ENCODE measurements around the gene PTPRM.
A peak's percentile ranks its signal among the peaks of the same experiment; 100 is the strongest.
"Not testable (repeated sequence)": the region's sequence is repeated elsewhere in the genome, so short reads cannot be mapped to it uniquely, and the experiment has no call there.

Gene PTPRM

DNA sequence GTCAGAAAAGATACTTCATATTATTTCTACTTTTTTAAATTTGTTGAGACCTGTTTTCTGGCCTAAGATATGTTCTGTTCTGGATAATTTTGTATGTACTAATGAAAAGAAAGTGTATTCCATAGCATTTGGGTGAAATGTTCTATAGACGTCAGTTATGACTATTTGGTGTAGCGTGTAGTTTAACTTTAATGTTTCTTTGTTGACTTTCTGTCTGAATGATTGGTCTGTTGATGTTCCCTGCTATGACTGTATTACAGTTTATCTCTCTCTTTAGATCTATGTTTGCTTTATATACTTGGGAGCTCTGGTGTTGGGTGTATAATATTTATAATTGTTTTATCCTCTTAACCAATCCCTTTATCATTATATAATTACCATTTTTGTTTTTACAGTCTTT, 352.4 kb downstream of the PTPRM start:
- DNase-seq: no peak

DNA sequence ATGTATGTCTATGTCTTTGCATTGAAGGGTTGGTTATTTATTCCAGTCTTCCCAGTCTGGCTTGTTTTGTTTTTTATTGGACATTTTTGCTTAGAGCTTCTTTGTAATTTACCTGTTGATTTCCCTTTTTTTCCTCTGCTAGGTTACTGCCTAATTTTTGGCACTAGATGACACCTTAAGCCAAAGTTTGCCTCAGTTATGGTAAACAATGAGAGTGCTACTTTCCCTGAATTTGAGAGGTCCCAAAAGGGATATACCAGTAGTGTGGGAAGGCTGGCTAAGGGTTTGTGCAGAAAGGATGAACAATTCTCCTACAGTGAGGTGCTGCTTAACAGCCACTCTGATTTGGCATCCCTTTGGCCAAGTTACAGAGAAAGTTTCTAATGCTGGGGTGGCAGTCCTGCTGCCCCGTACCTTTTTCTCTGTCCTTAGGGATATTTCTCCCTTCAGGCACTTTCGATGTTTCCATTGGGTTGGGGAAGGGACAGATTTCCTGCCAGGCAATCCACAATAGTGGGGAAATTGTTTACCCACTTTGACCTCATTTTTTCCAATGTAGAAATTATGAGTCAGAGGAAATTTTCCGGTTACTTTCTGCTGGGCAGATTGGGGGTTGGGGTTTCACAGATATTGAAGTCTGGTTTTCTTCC, 354.9 kb downstream of the PTPRM start:
- no peak for DNase-seq

DNA sequence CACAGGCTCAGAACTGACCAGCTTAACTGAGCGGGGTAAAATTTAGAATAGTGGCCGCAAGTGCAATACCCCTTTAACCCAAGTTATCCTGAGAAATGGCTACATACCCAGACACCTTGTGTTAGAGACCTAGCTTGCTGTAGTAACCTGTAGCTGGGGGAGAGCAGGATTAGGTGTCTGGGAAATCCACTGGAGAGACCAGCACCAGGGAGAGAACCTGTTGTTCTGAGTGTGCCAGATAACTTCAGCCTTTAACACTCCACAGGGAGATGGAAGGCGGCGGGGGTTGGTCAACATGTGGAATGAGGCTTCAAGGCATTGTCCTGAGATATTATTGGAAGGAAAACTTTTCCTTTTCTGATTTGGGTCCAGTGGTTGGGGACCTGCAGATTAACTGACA, 356.0 kb downstream of the PTPRM start:
- no peak for DNase-seq

DNA sequence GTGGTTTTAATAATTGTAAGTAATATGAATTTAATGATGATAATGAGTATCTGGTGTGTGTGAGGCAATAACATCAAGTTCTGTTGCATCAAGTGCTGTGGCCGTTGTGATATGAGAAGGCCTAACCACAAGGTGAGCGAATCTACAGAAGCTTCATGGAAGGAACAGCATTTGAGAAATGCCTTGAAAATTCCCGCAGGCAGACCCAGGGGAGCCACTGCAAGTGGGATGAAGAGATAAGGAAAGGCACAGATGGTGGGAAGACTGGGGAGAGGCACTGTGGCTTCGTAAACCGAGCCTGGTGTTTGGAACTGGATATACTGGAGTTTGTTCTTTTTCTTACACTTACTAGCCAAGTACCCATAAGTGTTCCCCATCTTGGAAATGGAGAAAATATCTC, 357.5 kb downstream of the PTPRM start:
- DNase-seq: no peak

DNA sequence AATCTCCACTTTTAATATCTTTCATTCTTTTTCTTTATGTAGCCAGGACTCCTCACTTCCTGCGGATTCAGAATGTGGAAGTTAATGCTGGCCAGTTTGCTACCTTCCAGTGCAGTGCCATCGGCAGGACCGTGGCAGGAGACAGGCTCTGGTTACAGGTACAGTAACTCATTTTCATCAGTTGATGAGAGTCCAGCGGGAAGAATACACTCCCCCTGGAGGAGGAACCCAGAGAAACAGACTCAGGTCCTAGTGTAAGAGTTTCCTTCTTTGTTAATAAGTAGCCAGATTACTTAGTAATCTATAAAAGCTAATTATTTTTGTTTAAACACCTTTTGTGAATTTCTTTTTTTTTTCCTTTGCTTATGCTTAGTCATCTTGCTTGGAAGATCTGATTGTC, 359.4 kb downstream of the PTPRM start:
- DNase-seq: no peak

DNA sequence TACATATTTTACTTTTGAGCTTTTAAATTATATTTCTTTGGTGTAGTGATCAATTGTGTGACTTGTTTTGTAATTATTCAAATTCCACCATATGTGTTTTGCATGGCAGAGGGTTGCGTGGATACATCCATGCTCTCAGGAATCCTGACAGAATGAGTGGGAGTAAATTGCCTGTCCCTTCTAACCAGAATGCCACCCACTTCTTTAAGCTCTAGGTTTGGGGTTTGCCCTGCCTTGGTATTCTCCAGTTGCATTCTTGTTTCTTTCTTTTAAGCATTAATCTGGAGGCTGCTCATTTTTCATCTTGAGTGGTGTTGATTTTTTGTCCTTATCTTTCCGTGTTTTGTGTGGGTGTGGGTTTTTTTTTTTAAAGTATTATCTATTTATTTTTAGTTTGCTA, 360.0 kb downstream of the PTPRM start:
- DNase-seq: no peak

DNA sequence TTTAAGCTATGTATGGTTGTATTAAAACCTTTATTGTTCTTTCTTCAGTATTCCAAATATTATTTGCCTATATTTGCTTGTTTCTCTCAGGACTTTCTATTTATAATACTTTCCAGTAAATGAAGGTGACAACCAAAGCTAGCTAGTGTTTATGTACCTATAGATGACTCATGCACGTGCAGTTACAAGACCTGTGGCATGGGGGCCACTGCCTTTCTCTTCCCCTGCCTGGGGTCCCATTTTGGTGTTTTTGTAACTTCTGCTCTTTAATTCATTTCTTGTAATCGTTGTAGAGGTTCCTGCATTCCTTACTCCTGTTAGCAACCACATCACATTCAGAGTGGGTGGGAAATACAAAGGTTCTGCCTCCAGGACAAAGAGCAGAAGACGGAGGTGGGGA, 364.6 kb downstream of the PTPRM start:
- DNase-seq: no peak

DNA sequence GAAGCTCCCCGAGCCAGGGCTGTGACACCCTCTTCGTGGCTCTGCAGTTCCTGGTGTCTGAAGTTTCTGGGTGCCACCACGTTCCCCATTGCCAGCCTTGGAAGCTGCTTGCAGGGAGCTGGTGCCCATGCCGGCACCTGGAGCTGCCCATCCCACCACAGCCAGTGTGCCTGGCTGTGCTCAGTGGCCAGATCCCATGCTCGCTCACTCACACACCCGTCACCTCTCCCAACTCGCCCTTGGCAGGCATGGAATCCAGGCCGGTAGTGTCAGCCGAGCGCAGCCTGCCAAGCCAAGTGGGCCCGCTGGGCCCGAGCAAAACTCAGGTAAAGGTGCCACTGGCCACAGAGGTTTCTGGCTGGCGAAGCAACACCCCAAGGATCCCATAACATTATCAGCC, 370.2 kb downstream of the PTPRM start:
- DNase-seq: no peak

DNA sequence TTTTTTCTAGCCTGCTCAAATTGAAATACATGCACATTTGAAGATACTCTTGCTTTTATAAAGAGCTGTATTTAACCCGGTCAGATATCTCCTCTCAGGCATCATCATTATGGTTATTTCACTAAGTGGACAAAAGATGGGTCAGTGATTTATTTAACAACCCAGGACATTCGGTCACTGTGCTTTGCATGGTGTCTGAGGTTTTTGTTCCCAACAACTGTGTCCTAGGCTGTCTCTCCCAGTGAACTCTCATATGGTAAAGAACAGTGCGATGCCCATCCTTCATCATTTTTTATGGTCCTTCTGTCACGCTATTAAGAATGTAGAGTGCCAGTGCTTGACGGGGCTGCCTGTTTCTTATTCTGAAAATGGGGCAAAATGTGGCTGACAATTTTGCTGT, 372.4 kb downstream of the PTPRM start:
- no peak for DNase-seq

DNA sequence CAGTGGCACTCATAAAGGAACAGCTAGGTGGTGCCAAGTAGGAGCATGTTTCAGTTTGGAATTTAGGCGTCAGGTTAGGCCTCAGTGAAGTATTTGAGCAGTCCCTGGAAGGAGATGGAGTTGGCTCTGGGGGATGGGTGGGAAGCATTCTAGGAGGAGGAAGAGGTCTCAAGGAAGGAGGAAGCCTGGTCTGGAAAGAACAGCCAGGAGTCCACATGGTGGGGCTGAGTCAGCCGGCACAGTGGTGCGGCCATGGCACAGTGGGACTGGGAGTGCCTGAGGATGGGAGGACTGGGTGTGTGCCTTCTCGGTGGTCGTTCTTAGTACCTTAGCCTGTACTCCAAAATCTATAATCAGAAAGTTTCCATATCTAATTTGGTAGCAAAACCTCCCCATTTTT, 373.3 kb downstream of the PTPRM start:
- DNase-seq: no peak

DNA sequence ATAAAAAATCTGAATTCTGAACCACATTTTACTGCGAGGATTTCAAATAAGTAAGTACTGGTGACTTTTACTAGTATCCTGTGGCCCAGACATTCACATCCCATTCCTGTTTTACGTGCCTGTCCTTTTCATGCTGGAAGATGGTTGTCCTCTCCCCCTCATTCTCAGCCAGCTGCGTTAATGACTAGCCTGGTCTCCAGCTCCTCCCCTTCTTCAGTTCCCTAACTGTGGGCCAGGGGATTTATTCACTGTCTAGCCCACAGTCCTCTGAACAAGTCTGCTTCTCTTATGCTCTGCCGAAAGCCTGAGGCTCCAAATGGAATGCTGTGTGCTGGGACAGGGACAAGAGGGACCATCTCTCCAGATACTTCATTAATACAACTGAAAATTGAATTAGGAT, 373.9 kb downstream of the PTPRM start:
- no peak for DNase-seq

DNA sequence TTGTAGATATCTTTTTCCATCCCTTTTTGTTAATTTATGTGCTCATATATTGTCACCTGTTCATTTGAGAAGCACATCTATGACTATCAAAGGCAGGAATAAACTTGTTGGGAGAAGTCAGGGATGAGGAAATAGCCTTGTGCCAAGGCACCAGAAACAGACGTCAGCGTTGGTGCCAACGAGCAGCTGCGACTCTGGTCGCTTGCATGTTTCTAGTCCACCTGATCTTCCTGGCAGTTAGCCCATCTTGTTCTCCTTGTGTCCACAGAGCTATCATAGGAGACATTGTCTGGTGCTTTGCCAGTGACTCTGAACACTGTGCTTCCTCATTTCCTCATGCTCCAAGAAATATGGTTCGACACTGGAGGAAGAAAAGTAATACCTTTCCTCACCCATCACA, 374.4 kb downstream of the PTPRM start:
- no peak for DNase-seq

DNA sequence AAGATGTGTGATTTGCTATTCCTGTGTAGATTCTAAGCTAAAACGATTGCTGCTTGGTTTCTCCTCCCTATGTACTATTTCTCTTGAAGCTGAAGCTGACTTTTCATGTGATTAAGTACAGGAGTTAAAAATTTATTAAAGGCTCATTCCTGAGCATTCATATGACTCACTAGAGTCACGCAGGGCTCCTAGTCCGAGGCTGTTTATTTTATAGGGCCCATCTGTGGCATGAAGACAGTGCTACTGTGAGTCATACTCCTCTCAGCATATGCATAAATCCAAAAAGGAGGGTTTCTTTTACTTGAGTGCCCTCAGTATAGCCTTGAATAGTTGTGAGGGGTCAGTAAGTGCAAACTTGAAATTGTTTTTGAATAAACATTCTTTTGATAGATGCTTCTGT, 378.8 kb downstream of the PTPRM start:
- no peak for DNase-seq

DNA sequence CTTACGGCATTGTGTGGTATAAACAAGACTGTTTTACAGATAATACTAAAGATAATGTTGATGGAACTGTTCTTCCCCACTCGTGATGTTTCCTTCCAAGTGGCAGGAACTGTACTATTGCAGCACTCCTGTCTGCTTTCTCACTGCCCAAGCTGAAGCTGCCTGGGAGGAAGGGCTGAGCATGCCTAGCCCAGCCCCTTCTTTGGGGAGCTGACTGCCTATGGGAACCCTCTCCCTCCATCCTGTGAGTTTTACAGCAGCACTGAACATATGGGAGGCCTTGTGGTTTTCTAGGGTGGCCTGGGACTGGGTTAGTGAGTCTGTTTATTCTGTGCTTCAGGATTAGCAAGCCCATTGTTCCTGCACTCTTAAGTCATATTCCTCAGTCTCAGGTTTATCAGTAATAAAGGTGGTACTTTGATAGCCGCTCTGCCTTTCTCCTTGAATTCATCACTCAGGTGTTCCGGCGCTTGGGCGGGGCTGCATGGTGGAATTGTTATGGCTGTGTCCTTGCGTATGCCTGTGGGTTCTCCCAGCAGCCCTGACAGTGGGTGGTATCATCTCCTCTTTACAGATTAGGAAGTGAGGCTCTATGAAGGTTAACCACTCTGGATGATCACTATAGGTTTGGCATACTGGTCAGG, 379.7 kb downstream of the PTPRM start:
- DNase-seq: peak in 1 of 2 donors; percentile 15

DNA sequence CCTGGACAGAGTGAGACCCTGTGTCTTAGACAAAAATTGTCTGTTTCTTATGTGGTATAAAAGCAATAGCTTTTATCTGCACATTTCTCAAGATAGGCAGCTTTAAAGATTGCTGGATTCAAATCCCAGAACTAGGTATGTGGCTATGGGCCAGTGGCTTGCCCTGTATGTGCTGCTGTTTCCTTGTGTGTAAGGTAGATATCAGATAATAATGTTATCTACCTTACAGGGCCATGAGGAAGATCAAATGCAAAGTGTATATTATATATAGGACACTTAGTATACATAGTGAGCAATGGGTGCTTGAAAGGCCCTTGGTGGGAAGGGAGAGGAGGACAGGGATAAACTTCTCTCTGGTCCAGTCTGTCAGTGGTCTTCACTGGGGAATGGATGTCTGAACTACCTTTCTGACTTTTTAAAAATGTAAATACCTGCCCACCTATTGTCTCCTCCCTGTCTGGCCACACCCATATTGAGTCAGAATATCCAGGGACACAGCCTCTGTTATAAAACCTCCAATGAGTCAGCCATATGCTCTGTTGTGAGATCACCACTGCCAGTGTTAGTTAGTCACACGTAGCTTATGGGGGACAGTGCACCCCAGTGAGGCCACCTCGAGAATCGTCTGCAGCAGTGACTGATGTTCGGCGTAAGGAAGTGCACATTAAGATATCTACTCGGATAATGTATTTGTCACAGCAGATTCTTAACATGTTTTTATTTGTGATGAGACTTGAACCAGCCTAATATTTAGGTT, 383.4 kb downstream of the PTPRM start:
- peak; percentile 11 to 16 for DNase-seq

DNA sequence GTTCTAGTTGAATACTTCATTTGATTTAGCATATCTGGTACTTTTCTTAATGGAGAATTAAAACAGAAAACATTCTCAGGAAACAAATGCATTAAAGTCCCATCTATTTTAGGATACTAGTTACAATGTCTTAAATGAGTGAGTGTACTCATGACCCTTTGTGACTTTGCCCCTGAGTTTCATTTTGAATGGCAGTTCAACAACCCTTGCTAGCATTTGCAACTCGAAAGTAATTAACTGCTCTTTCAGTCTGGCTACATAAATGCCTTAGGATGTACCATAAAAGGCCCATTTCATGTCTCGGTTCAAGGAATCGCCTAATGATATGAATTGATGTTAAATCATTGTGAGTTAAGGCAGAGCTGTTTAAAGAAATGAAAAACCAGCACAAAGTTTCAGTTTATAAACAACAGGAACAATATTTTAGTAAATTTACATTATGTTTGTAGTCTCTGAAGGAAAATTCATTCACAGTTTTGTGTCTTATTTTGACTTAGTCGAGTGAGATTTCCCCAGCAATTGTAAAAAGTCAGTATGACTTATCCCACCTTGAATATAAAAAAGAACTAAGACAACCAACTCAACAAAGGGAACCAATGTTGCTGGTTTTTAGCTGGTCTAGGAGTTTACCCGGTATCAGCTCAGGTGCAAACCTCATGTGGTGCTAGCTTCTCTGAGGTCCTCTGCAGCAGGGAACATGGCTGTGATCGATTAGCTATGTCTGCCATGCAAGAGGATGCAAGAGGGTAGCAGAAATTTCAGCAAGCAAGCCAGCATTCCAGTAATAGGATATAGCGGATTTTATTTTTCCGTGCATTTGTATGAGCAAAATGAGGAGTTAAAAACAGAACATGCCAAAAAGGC, 386.2 kb downstream of the PTPRM start:
- no peak for DNase-seq

DNA sequence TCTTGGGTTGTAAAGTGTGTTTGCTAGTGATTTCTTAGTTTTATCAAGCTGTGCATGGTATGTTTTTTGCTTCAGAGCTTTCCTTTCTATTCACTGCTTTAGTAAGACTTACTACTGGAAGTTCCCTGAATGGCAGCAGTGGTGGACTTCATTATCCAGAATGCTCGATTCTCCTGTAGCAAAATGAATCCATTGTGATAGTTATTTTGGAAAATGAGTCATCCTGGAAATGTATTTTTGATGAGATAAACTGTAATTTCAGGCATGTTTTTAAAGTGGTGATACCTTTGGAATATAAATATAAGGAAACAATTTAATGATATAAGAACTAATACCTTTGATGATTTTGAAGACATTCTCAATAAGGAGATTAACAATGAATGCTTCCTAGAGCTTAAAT, 387.1 kb downstream of the PTPRM start:
- no peak for DNase-seq

DNA sequence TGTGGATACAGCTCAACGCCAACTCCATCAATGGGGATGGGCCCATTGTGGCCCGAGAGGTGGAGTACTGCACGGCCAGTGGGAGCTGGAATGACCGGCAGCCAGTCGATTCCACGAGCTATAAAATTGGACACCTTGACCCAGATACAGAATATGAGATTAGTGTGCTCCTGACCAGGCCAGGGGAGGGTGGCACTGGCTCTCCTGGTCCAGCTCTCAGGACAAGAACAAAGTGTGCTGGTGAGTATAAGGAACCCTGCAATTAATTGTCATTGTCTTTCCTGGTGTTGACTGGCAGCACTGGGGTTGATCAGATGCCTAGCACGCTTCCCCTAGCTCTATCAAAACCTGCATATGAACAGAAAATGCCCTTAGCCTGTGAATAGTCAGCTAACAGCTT, 388.1 kb downstream of the PTPRM start:
- no peak for DNase-seq

DNA sequence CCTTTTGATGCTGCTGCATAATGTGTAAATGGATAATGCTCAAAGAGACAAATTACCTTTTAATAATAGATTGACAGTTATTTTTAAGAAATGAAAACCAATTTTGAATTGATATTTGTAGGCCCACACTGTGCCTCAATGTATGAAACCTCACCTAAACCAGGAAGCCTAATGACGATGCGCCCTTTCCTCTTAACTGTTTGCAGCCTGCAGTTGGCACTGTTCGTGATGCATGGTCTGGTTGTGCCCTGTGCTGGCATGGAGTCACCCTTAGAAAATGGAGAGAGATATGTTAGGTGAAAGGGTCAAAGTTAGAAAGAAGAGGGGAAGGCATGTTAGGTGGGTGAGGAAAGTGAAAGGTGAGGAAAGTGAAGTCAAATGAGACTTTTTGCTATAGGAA, 390.2 kb downstream of the PTPRM start:
- DNase-seq: no peak

DNA sequence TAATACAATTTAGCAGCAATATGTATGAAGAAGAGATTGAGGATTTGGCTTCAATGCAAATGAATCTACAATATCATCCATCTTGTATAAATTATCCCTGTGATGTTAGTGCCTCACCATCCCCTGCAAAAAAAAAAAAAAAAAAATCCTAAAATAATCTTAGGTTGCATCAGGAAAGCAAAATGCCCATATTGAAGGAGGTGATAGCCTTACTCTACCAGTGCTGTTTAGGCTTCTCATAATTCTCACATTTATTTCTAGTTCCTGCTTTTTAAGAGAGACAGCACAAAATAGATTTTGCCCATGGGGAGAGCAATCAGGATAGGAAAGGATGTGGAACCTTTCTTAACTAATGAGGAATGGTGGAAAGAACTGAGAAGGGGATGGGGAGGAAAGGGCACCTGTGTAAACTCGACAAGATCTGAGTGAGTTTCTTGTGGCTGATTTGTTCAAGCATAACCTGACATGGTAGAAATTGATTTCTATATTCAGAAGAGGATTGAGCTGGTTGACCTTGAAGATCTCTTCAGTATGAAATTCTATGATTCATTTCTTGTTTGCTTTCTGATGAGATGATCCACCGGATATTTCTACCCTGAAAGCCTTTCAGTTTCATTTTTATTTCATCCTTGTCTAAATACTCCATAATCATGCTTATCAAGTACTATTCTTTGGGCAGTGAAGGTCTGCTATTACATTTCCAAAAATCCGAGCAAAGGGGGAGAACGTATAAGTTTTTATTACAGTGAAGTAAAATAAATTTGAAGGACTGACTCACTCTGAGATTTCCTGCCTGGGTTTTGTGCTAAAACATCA, 391.2 kb downstream of the PTPRM start:
- DNase-seq: no peak

DNA sequence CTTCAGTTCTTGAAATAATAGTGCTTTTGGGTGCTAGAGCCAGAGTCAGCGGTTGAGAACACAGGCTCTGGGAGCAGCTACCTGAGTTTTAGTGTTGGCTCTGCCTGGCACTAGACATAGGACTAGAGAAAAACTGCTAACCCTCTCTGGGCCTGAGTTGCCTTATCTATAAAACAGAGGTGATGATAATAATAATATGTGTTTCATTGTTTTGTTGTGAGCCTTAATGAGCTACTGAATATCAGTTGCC, 391.7 kb downstream of the PTPRM start:
- DNase-seq: no peak

DNA sequence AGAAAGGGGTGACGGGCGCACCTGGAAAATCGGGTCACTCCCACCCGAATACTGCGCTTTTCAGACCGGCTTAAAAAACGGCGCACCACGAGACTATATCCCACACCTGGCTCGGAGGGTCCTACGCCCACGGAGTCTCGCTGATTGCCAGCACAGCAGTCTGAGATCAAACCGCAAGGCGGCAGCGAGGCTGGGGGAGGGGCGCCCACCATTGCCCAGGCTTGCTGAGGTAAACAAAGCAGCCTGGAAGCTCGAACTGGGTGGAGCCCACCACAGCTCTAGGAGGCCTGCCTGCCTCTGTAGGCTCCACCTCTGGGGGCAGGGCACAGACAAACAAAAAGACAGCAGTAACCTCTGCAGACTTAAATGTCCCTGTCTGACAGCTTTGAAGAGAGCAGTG, 399.6 kb downstream of the PTPRM start:
- not testable (repeated sequence) for DNase-seq
